ENCODE measurements around the gene ZSWIM1. TPM values are rescaled to one million over a fixed set of nuclear protein-coding genes. Genes with fewer than 3 reads are reported as not detected.

Gene ZSWIM1
- total RNA-seq, result 10 to 100 TPM in 2 of 5 donors, 1 to 10 TPM in 3; 2.3 to 13.4 (median 3.8) TPM
- 1 to 10 TPM; 1.7 to 3.4 (median 3.4) TPM for polyA plus RNA-seq
- long read RNA-seq, donor 1, result 0 reads
- long read RNA-seq, donor 2, result 0 reads
- long read RNA-seq, donor 3, result 0 reads
- long read RNA-seq, donor 4, result 0 reads
- long read RNA-seq, donor 5, partial matches to known transcripts, result 0 of 2 reads
- long read RNA-seq, donor 5, other reads (novel, unspliced or antisense), result 0 of 2 reads
- long read RNA-seq, donor 6, partial matches to known transcripts, result 0 of 3 reads
- long read RNA-seq, donor 6, other reads (novel, unspliced or antisense), result 0 of 3 reads
- long read RNA-seq, donor 7, partial matches to known transcripts, result 0 of 2 reads
- long read RNA-seq, donor 7, other reads (novel, unspliced or antisense), result 0 of 2 reads
- long read RNA-seq, donor 8, partial matches to known transcripts, result 0 of 2 reads
- long read RNA-seq, donor 8, other reads (novel, unspliced or antisense), result 0 of 2 reads
- long read RNA-seq, donor 9, partial matches to known transcripts, result 0 of 2 reads
- long read RNA-seq, donor 9, other reads (novel, unspliced or antisense), result 0 of 2 reads
- long read RNA-seq, donor 10, result 0 reads

DNA sequence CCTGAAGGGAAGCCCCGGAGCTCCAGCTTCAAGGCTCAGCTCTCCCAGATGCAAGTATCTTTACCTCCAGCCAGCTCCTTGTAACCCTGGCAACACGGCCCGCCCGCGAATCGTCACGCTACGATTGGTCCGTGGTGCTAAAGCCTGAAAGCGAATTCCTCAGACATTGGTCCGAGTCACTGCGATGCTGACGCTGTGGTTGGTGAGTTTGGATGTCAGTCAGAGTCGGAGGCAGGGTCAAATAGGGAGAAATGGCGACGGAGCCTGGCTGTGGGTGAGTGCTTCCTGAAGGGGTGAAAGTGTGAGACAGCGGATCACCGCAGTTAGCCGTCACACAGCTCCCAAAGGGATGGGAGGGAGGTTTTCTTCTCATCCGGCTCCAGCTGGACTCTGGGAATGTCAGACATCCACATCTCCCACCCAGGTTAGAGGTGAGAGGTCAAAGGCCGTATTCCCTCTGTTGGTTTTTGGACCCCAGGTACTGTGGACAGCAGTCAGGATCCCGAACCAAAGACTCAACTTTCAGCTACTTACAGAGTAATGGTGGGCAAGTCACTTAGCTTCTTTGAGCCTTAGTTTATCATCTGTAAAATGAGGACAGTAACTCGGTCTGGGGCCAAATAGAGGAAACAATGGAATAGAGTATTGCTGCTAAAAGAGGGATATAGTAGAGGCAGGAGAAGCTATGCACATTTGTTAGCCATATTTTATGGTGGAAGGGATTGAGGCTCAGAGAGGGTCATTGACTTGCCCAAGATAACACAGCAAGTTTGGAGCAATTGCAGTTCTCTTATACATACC is at the start of gene ZSWIM1:
Gene ZSWIM1 (plus strand): TSS at position 240 of the 801 bp plus-strand sequence. CDS start 1,366 bp downstream, outside the sequence.
- intact Hi-C loops (cut with DNase I; ENCODE audit: low total_unique reads), result no loop called here
- Histone ChIP-seq H3K27ac (peak within 1 kb of the TSS; percentile 86 to 91 (median 90)), H3K4me3 (peak within 1 kb of the TSS; percentile 61 to 75 (median 68)), H3K9me3 (no peaks in the 10 kb centered on the region), H3K36me3 (peaks cover 21 to 64% (median 59%) of the 10 kb centered on the region in 4 donors), H3K4me1 (peaks cover 16 to 46% (median 32%) of the 10 kb centered on the region in 4 donors), H3K27me3 (no peaks in the 10 kb centered on the region)
- WGBS, 5 donors, result 0 to 1% (median 1%) methylated on average over 23 of the region's 23 CpGs
- TF ChIP-seq POLR2A (IDR thresholded peaks at IDR 0.05), result no peak
- peak; percentile 29 to 85 (median 84) for TF ChIP-seq POLR2AphosphoS5 (IDR thresholded peaks at IDR 0.05)
- TF ChIP-seq, protein P1, sequence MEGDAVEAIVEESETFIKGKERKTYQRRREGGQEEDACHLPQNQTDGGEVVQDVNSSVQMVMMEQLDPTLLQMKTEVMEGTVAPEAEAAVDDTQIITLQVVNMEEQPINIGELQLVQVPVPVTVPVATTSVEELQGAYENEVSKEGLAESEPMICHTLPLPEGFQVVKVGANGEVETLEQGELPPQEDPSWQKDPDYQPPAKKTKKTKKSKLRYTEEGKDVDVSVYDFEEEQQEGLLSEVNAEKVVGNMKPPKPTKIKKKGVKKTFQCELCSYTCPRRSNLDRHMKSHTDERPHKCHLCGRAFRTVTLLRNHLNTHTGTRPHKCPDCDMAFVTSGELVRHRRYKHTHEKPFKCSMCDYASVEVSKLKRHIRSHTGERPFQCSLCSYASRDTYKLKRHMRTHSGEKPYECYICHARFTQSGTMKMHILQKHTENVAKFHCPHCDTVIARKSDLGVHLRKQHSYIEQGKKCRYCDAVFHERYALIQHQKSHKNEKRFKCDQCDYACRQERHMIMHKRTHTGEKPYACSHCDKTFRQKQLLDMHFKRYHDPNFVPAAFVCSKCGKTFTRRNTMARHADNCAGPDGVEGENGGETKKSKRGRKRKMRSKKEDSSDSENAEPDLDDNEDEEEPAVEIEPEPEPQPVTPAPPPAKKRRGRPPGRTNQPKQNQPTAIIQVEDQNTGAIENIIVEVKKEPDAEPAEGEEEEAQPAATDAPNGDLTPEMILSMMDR (IDR thresholded peaks at IDR 0.05), result no peak
- TF ChIP-seq EP300 (IDR thresholded peaks at IDR 0.05), result no peak
- peak; percentile 100 for DNase-seq

DNA sequence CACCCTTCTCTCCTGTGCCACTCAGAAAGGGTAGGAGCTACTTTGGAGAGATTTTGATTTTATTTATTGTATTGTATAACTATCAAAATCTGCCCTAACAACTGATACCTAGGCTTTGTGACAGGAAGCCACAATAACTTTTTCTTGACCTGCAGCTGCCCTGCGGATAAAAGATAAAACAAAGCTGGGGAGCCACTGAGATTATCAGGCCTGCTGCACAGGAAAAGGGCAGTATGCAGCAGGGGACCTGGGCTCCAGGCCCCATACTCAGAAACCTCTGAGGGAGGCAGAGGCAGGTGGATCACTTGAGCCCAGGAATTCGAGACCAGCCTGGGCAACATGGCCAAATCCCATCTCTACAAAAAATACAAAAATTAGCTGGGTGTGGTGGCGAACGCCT is 48.4 kb upstream of the ZSWIM1 start:
- Histone ChIP-seq H3K4me1 (peaks cover 26 to 57% (median 42%) of the 10 kb centered on the region in 4 donors), H3K27ac (peak overlapping the region in 4 of 5 donors; percentile 90 to 97 (median 95)), H3K9me3 (no peaks in the 10 kb centered on the region), H3K36me3 (peaks cover 0 to 8% (median 0%) of the 10 kb centered on the region in 4 donors), H3K27me3 (no peaks in the 10 kb centered on the region), H3K4me3 (peak overlapping the region in 2 of 4 donors; percentile 69 to 77)
- TF ChIP-seq EP300 (IDR thresholded peaks at IDR 0.05) (no peak), POLR2AphosphoS5 (IDR thresholded peaks at IDR 0.05) (no peak), POLR2A (IDR thresholded peaks at IDR 0.05) (no peak)
- TF ChIP-seq, protein P1 (IDR thresholded peaks at IDR 0.05), result no peak
- 69 to 84% (median 72%) methylated on average over 4 of the region's 4 CpGs for WGBS, 5 donors
- intact Hi-C loops (cut with DNase I; ENCODE audit: low total_unique reads), result no loop called here
- no peak for DNase-seq

DNA sequence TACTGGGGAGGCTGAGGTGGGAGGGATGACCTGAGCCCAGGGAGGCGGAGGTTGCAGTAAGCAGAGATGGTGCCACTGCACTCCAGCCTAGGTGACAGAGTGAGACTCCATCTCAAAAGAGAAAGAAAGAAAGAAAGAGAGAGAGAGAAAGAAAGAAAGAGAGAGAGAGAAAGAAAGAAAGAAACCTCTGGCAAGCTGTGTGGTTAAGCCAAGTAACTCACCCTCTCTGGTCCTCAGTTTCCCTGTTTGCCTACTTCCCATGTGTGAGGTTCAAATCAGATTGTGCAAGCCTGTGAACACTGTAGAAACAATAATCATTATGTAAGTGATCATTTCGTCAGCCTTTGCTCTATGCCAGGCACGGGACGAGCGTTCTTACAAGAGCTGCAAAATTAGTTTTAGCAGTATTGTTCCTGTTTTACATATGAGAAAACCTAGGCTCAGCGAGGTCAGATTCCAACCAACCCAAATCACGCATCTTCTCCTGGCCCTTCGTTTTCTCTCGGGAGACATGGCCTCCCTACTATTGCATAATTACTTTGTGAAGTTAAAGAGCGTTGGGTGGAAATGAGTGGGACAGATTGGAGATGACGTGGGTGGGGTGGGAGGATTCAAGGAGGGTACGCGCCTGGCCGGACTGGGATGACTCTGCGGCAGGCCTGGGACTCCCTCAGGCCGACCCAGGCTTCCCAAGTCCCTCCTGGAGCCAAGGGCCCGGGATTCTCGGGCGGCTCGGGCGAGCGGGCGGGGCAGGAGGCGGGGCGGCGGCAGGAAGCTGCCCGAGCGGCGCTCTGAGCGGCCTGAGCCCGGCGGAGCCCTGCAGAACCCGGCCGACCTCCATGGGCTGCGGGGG is 47.8 kb upstream of the ZSWIM1 start, which contains the start of gene SNX21:
Gene SNX21 (plus strand): TSS at position 770 of the 853 bp plus-strand sequence. CDS start 121 bp downstream, outside the sequence.
- Histone ChIP-seq H3K9me3 (no peaks in the 10 kb centered on the region), H3K4me3 (peak within 1 kb of the TSS; percentile 61 to 81 (median 73)), H3K4me1 (peaks cover 26 to 59% (median 43%) of the 10 kb centered on the region in 4 donors), H3K27me3 (no peaks in the 10 kb centered on the region), H3K36me3 (peaks cover 0 to 14% (median 2%) of the 10 kb centered on the region in 4 donors), H3K27ac (peak within 1 kb of the TSS; percentile 87 to 97 (median 94))
- WGBS, 5 donors, result 7 to 16% (median 9%) methylated on average over 15 to 35 of the region's 35 CpGs
- intact Hi-C loops (cut with DNase I; ENCODE audit: low total_unique reads), result no loop called here
- DNase-seq, result peak; percentile 77 to 94
- TF ChIP-seq POLR2AphosphoS5 (IDR thresholded peaks at IDR 0.05) (peak in 2 of 3 donors; percentile 61 to 65), POLR2A (IDR thresholded peaks at IDR 0.05) (no peak), EP300 (IDR thresholded peaks at IDR 0.05) (peak; percentile 50)

Data from stomach (tissue), 19 donors.